GM19193 (cell line): Measurements from ENCODE around the gene PLEKHA1.

Experiments
- POLR2A ChIP-seq: IDR thresholded peaks from 4 replicates; pipeline ENCODE4 v1.6.1; 2011; ENCODE audit not compliant: insufficient read depth, insufficient read length; ENCODE audit errors: extremely low read depth

Gene PLEKHA1

DNA sequence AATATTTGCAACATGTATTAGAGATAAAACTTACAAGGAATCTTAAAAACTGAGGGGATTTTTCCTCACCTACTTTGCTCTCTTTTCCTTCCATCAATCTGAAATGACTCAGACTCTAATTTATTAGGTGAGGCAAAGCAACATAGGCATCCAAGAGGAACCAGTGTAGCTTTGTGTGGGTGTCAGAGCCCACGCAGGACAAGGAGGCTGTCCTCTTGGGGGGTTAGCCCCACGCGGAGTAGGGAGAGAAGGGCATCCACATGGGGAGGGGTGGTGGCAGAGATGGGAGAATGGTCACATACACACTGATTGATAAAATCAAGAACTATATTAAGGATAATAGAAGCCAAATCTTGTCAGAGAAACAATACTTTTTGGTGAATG is 46.1 kb downstream of the PLEKHA1 start:
- no peak for TF ChIP-seq POLR2A

GRCh38 chr10:122421054-122421625 is 46.6 kb downstream of the PLEKHA1 start:
- no peak for TF ChIP-seq POLR2A

DNA sequence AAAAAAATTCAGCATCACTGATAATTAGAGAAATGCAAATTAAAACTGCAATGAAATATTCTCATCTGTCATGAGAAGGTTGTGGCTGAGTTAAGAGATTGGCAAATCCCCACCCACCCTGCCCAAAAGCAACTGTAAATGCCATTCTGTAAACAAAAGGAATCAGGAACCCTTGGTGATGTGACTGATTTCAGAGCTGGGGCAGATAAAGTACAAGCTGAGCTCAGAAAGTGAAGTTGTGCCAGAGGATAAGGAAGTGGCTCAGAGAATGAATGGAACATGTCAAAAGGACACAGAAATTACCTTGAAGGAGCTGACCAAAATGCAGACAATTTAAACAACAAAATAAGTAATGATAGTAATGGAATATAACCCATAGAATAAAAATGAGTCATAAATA is 47.2 kb downstream of the PLEKHA1 start:
- no peak for TF ChIP-seq POLR2A

DNA sequence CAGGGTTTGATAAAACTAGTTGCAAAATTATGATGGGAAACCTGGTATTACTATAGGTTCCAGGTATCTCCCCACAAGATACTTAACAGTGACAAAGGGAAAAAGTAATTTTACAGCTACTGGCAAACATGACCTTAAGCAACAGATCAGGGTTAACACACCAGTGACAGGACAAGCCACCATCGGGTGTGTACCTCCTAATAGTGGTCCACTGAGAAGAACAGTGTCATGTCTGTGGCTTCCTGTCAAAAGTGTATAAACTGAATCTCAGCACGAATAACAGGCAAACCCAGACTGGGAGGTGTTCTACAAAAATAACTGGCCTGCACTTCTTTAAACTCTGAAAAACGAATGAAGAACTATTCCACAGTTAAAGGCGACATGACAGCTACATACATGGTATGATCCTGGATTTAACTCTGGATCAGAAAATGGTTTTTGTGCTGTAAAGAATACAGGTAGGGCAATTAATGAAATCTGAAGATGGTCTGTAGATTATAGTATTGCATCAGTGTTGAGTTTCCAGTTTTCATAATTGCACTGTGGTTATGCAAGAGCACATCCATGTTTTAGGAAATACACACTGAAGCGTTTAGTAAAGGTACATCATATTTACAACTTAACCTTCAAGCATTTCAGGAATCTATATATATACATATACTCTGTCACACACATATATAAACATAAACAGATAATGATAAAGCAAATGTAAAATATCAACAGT is 47.9 kb downstream of the PLEKHA1 start:
- no peak for TF ChIP-seq POLR2A

- TF ChIP-seq POLR2A: no peak
Measured at GRCh38 chr10:122424059-122424458, 49.6 kb downstream of the PLEKHA1 start.

DNA sequence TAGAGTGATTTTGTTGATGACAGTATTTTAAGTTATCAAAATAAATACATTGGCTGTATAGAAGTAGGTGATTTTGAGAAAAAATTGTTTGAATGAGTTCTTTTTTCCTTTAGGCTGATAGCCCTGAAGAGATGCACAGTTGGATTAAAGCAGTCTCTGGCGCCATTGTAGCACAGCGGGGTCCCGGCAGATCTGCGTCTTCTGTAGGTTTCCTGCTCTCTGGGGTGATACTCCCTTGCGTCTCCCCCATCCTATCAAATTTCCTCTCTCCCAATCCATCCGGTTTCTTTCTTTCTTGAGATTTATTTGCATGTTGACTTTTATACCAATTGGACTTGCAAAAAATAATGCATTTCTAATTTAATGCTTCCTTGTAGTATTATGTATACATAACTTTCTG is 52.3 kb downstream of the PLEKHA1 start:
- TF ChIP-seq POLR2A: no peak

- TF ChIP-seq POLR2A: no peak
Measured at GRCh38 chr10:122427280-122427679, 52.8 kb downstream of the PLEKHA1 start.

- no peak for TF ChIP-seq POLR2A
Measured at GRCh38 chr10:122435212-122435827, 60.8 kb downstream of the PLEKHA1 start.

- TF ChIP-seq POLR2A: no peak
Measured at GRCh38 chr10:122441961-122442360, 67.5 kb downstream of the PLEKHA1 start.

GRCh38 chr10:122445469-122445868 is 71.0 kb downstream of the PLEKHA1 start:
- TF ChIP-seq POLR2A: no peak

DNA sequence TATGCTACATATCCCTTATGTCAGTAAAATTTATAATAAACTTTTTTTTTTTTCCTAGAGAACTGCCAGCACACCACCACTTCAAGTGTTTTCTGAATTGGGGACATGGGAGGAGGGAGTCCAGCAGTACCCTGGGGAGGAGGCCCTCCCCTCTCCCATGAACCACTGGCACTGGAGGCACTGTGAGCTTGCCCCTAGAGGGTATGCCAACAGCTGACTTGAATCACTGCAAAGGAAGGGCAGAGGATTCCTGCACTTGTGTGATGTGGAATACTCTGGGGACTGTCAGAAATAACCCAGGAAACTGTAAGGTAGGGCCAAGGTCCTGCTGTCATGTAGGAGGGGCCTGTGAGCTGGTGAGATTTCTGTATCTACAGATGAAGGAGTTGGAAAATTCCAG is 71.4 kb downstream of the PLEKHA1 start:
- TF ChIP-seq POLR2A: no peak

DNA sequence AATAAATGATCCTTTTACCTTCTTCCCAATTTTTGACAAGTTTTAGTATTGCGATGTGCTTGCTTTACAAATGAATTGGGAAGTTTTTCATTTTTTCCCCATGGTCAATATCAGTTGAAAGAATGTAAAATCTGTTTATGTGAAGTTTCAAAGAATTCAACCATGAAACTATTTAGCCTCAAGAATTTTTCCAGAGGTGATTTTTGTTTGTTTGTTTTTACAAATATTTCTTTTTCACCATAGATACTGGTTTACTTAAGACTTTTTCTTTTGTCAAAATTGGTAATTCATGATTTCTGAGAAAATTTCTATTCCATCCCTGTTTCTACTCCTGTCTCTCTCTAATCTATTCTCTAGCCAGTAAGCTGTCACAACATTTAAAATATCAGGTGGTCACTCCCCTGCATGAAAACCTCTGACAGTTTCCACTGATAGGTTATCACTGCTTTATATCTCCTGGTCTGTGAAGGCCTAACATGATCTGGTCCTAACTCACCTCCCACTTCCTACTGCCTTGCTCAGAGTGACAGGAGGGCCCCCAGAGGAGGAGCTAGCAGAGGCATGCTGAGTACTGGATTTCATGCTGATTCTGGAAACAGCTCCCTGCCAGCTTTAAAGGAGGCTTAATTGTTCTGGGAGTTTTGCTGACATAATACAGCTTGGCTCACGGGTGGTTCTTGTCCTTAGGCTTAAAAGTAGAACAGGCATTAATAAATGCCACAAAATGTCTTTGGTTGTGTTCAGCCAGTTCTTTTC is 72.3 kb downstream of the PLEKHA1 start:
- TF ChIP-seq POLR2A: no peak

GRCh38 chr10:122448600-122448999 is 74.1 kb downstream of the PLEKHA1 start:
- TF ChIP-seq POLR2A: no peak

- no peak for TF ChIP-seq POLR2A
Measured at GRCh38 chr10:122449153-122449552, 74.6 kb downstream of the PLEKHA1 start.

DNA sequence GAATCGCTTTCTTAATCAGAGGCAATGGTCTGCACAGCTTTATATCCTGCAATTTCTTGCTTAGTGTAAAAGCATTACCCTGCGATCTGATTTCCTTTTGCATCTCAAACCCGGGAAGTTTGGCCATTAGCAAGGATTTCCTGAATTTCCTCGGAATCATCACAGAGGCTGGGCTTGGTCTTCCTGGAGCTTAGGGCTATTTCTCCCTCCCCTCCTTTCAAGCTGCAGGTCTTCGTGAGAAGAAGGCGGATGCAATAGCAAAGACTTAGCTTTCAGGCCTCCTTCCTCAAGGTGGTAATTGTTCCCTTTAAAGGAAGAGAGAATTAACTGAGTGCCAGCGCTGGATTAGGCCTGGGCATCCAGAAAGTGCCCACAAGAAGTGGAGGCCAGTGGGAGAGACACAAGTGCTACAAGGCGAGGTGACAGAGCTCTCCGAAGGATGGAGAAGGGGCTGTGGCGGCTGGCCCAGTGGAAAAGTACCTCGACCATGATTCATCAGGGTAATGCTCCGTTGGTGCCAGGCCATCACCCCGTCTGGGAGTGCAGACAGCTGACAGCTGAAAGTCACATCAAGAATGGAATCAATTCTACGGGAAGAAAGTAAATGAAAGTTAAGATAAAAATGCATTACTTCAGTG is 76.0 kb downstream of the PLEKHA1 start:
- no peak for TF ChIP-seq POLR2A
